ENCODE results near the gene SSBP2. TPM values are rescaled to one million over a fixed set of nuclear protein-coding genes. Genes with fewer than 3 reads are reported as not detected.

The SSBP2 gene
- 9.8 and 11.4 TPM in 2 replicates for total RNA-seq

- DNase-seq (ENCODE audit: low read depth, low spot score), result peak; percentile 97
These were observed at the start of gene SSBP2 for GRCh38 chr5:81751009-81751835. SSBP2 (minus strand) TSS chr5:81751097; CDS start chr5:81751042, 55 bp downstream.

DNA sequence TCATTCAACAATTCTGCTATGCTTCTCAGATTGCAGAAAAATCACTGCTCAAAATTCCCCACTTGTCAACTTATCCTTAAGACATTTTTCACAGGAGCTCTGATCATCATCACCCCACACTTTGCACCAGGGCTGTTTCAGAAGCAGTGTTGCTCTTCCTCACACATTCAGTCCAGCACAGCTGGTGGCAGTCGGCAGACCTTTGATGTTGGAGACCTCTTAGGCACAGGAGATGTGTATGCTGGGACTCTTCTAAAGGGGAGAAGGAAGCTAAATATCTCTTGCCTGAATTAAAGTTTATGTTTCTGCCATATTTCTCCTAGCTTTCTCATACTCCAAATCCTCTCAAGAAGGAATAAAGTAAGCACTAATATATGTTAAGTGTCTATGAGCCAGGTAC lies 44.8 kb upstream of the SSBP2 start:
- no peak for DNase-seq (ENCODE audit: low read depth, low spot score)

- no peak for DNase-seq (ENCODE audit: low read depth, low spot score)
These were observed 43.3 kb upstream of the SSBP2 start for GRCh38 chr5:81794226-81794625.

DNA sequence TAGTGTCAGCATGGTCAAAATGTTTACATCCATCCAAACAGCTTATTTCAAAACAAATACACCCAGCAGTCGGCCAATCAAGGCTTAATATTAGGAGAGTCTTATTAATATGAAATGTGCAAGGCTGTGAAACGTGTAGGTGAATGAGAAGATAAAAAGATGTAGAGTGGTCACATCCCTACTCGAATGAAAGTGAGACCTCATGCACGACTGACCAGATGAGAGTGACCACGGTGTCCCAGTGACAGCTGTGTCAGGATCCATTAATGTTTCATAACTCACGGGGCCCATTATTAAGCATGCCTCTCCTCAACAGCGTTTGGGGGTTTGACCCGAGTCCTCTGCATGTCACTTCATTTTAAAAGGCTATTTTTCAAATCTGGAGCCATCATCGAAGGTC lies 39.4 kb upstream of the SSBP2 start:
- no peak for DNase-seq (ENCODE audit: low read depth, low spot score)

GRCh38 chr5:81789033-81789432 lies 38.1 kb upstream of the SSBP2 start:
- DNase-seq (ENCODE audit: low read depth, low spot score), result no peak

- DNase-seq (ENCODE audit: low read depth, low spot score), result no peak
These were observed 37.4 kb upstream of the SSBP2 start for GRCh38 chr5:81788329-81788728.

DNA sequence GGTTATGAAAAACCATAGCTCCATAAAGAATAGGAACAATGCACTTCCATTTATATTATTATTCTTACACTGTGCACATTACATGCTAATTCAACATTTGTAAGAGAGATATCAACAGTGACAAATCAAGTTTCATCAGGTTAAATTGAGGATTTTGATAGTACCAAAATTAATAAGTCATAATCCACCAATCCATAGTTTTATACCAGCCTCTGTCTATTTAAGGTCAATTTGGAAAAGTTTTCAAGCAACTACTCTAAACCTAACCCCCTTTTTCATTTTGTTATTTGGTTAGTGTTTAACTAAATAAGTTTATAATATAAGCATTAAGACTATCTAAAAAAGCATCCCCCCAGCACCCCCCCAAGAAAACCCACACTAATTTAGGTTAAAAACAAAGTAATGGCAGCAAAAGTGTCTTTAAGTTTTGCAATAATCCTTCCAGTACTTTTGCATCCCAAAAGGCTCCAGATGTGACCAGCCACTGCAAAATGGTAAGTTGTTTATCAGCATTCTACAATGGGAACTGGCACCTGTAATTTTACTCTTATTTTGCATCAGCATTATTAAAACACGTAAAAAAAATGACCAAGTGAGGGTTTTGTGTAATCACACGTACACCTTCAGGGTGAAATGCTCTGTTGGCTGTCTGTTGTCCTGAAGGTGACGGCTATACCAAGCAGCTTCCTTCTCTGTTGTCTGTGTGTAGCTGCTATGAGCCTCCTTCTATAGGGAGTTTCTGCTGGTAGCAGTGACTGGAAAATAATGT lies 36.8 kb upstream of the SSBP2 start:
- DNase-seq (ENCODE audit: low read depth, low spot score), result peak; percentile 26

- DNase-seq (ENCODE audit: low read depth, low spot score), result no peak
These were observed 36.1 kb upstream of the SSBP2 start for GRCh38 chr5:81786991-81787390.

- DNase-seq (ENCODE audit: low read depth, low spot score), result no peak
These were observed 35.6 kb upstream of the SSBP2 start for GRCh38 chr5:81786496-81786895.

DNA sequence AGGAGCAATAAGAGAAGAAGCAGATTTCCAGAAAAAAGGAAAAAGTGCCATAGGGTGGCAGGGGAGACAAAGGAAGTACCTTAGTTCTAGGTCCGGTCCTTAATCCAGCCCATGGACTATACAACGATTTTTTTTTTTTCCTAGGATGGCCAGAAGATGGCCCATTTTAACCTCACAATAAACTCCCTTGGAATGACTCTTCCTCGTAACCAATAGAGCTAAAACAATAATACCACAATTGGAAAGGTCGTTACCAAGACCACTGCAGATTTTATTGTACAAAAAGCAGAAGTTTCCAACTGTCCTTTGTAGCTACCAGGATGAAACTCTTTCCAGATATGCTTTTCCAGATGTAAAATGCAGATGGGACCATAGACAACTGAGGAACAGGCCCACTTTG lies 34.4 kb upstream of the SSBP2 start:
- no peak for DNase-seq (ENCODE audit: low read depth, low spot score)

DNA sequence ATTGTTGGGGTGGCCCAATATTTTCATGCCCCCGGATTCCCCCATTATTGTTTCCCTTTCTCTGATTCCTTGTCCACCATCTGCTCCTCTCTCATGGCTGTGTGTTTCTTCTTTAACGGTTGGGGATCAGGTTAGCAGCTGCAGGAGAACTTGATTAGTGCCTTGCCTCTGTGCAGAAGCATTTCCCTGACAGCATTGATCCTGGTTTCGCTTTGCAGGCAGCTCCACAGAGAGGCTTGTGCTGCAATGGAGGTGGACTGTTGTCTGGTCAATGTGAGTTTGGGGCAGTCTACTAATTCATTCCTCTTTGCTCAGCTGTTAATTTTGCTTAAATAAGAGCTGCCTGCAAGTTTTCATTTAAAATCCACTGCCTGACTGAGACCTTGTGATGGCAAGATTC lies 32.5 kb upstream of the SSBP2 start:
- no peak for DNase-seq (ENCODE audit: low read depth, low spot score)

GRCh38 chr5:81782811-81783210 lies 31.9 kb upstream of the SSBP2 start:
- DNase-seq (ENCODE audit: low read depth, low spot score), result no peak

DNA sequence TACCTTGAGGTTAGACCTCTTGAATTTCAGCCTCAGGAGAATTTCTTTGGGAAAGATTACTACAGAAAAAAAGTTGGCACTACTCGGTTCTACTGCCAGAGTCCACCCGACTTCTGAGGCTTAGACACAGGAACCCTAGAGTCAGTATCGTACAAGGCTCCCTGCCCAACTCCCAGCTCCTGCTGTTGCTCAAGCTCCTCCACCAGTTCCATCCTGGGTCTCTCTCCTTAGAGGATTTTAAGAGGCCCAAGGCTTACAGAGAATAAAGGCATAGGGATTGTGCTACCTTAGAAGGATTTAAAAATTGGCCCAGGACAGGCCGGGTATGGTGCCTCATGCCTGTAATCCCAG lies 29.0 kb upstream of the SSBP2 start:
- no peak for DNase-seq (ENCODE audit: low read depth, low spot score)

- DNase-seq (ENCODE audit: low read depth, low spot score), result no peak
These were observed 28.4 kb upstream of the SSBP2 start for GRCh38 chr5:81779125-81779915.

DNA sequence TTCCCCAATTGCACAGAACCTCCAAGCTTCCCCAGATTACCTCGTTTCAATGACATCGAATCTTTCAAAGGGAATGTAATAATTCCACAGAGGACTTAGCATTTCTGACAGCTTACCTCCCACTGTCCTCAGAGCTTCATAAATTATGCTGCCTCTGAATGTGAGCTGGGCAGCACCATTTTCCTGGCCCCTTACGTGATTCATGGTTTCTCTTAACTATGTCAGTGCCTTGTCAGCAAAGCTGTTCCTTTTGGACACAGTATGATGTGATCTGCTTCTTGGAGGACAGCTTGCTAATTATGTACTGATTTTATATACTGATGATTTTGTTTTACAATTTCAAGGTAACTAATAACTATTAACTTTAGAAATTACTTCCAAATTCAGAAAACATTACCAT lies 27.7 kb upstream of the SSBP2 start:
- no peak for DNase-seq (ENCODE audit: low read depth, low spot score)

DNA sequence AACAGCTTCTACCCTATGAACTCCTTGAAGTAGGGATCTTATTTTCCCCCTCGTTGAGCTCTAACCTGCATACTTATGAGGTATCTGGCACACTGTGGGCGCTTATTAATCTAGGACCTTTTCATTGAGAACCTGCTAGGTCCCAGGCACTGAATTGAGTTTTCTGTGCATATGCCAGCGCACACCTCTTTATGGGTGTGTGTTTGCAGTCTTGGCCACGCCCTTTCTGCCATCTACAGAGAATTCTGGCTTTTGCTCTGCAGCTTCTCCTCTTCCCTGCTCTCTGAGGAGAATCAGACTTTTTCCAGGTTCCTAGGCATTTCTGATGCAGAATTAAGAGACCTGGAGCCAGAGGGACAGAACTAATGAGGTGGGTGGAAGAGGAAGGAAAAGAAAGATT lies 25.4 kb upstream of the SSBP2 start:
- no peak for DNase-seq (ENCODE audit: low read depth, low spot score)

DNA sequence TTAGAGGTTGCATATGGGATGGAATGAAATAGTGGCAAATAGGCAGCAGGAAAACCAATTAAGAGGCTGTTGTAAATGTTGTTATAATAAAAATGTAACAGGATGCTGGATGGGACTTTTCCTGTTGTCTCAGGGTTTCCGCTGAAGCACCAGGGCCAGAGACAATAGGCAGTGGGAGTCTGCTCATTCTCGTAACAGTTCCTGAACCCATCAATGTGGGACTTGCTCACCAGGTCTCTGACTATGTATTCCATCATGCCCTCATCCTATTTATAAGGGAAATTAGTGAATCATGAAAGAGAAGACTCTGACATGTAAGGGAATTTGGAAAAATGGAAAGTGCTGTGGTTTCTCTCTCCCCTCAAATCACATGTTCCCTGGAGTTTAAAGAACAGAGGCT lies 23.5 kb upstream of the SSBP2 start:
- DNase-seq (ENCODE audit: low read depth, low spot score), result no peak

DNA sequence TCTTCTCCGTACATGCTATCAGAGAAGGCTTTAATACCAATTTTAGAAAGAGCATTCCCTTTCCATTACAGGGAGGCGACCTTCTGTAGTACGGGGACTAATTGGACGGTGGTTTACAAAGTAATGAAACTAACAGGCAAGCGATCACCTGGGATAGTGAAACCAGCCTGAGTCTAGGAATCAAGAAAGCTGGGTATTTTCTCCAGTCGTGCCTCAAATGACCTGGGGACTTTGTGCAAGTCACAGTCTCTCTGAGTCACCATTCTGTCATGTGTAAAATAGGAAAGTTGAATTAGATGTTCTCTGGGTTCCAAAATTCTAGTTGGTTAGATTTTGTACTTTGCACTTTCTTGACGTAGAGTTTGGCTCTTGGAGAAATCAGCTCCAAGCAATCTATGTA lies 22.7 kb upstream of the SSBP2 start:
- no peak for DNase-seq (ENCODE audit: low read depth, low spot score)

GRCh38 chr5:81773161-81773560 lies 22.3 kb upstream of the SSBP2 start:
- no peak for DNase-seq (ENCODE audit: low read depth, low spot score)

DNA sequence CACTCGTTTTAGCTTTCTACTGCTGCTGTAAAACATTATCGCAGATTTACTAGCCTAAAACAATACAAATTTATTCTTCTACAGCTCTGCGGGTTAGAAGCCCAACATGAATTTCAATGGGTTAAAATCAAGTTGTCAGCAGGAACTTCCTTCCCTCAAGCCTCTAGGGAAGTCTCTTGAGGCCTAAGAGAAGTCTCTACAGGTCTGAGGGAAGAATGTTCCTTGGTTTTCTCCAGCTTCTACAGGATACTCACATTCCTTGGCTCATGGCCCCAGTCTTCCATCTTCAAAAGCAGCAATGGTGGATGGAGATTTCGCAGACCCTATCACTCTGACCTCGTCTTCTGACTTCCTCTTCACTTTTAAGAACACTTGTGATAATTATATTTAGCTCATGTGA lies 21.6 kb upstream of the SSBP2 start:
- DNase-seq (ENCODE audit: low read depth, low spot score), result no peak

- DNase-seq (ENCODE audit: low read depth, low spot score), result peak; percentile 77
These were observed 18.1 kb upstream of the SSBP2 start for GRCh38 chr5:81768935-81769452.

- no peak for DNase-seq (ENCODE audit: low read depth, low spot score)
These were observed 17.0 kb upstream of the SSBP2 start for GRCh38 chr5:81767938-81768337.
